Measurements from ENCODE around the gene DNAJC7. TPM values are rescaled to one million over a fixed set of nuclear protein-coding genes. Genes with fewer than 3 reads are reported as not detected.

DNAJC7 gene
- total RNA-seq, 2 donors from 2014 or later = 112 to 116 TPM

- Histone ChIP-seq H3K9me3 (ENCODE audit: control insufficient read depth, low read length) (no peaks in the 10 kb centered on the region), H3K27me3 (ENCODE audit: control insufficient read depth, insufficient read depth, low read length, poor library complexity, severe bottlenecking) (no peaks in the 10 kb centered on the region), H3K27ac (ENCODE audit: low read depth, low read length) (no peak overlapping the region), H3K4me3 (ENCODE audit: low read length) (no peak overlapping the region), H3K36me3 (ENCODE audit: control insufficient read depth, insufficient read depth, low read length) (no peaks in the 10 kb centered on the region), H3K4me1 (ENCODE audit: control insufficient read depth, insufficient read depth, low read length) (peaks cover 7% of the 10 kb centered on the region), H3K9ac (ENCODE audit: extremely low read depth, low read length, poor library complexity, severe bottlenecking) (no peak overlapping the region)
- no peak for TF ChIP-seq CTCF (conservative IDR thresholded peaks at IDR 0.05)
- DNase-seq = no peak
- Mint-ChIP-seq H3K4me3 (no peak overlapping the region), H3K27me3 (ENCODE audit: insufficient read depth) (peaks cover 8% of the 10 kb centered on the region), H3K36me3 (ENCODE audit: low read depth) (no peaks in the 10 kb centered on the region), H3K27ac (no peak overlapping the region), H3K9me3 (no peaks in the 10 kb centered on the region), H3K4me1 (peaks cover 28% of the 10 kb centered on the region)
- 89 to 90% methylated on average over 7 of the region's 7 CpGs for WGBS, 2 experiments (ENCODE audit: insufficient coverage in 1 of 2, insufficient read length in 1 of 2)
These were observed 40.8 kb upstream of the DNAJC7 start for GRCh38 chr17:42058063-42058462.

GRCh38 chr17:42056635-42057034 lies 39.4 kb upstream of the DNAJC7 start:
- Mint-ChIP-seq H3K27me3 (ENCODE audit: insufficient read depth) (peaks cover 19% of the 10 kb centered on the region), H3K9me3 (no peaks in the 10 kb centered on the region), H3K4me3 (no peak overlapping the region), H3K36me3 (ENCODE audit: low read depth) (no peaks in the 10 kb centered on the region), H3K4me1 (peaks cover 25% of the 10 kb centered on the region), H3K27ac (no peak overlapping the region)
- DNase-seq = no peak
- Histone ChIP-seq H3K36me3 (ENCODE audit: control insufficient read depth, insufficient read depth, low read length) (no peaks in the 10 kb centered on the region), H3K4me3 (ENCODE audit: low read length) (no peak overlapping the region), H3K9me3 (ENCODE audit: control insufficient read depth, low read length) (no peaks in the 10 kb centered on the region), H3K9ac (ENCODE audit: extremely low read depth, low read length, poor library complexity, severe bottlenecking) (no peak overlapping the region), H3K27me3 (ENCODE audit: control insufficient read depth, insufficient read depth, low read length, poor library complexity, severe bottlenecking) (no peaks in the 10 kb centered on the region), H3K4me1 (ENCODE audit: control insufficient read depth, insufficient read depth, low read length) (peaks cover 7% of the 10 kb centered on the region), H3K27ac (ENCODE audit: low read depth, low read length) (no peak overlapping the region)
- no peak for TF ChIP-seq CTCF (conservative IDR thresholded peaks at IDR 0.05)
- 89 to 90% methylated on average over 3 of the region's 3 CpGs for WGBS, 2 experiments (ENCODE audit: insufficient coverage in 1 of 2, insufficient read length in 1 of 2)

GRCh38 chr17:42055496-42055895 lies 38.3 kb upstream of the DNAJC7 start:
- peaks cover 26% of the 10 kb centered on the region for H3K27me3 Mint-ChIP-seq (ENCODE audit: insufficient read depth)
- 52 to 80% methylated on average over 1 to 6 of the region's 6 CpGs for WGBS, 2 experiments (ENCODE audit: insufficient coverage in 1 of 2, insufficient read length in 1 of 2)
- H3K4me1 Mint-ChIP-seq = peaks cover 34% of the 10 kb centered on the region
- TF ChIP-seq CTCF (conservative IDR thresholded peaks at IDR 0.05) = no peak
- Histone ChIP-seq H3K4me1 (ENCODE audit: control insufficient read depth, insufficient read depth, low read length) (peaks cover 10% of the 10 kb centered on the region), H3K27ac (ENCODE audit: low read depth, low read length) (no peak overlapping the region), H3K9ac (ENCODE audit: extremely low read depth, low read length, poor library complexity, severe bottlenecking) (no peak overlapping the region), H3K27me3 (ENCODE audit: control insufficient read depth, insufficient read depth, low read length, poor library complexity, severe bottlenecking) (no peaks in the 10 kb centered on the region), H3K9me3 (ENCODE audit: control insufficient read depth, low read length) (no peaks in the 10 kb centered on the region), H3K36me3 (ENCODE audit: control insufficient read depth, insufficient read depth, low read length) (no peaks in the 10 kb centered on the region), H3K4me3 (ENCODE audit: low read length) (no peak overlapping the region)
- H3K9me3 Mint-ChIP-seq = no peaks in the 10 kb centered on the region
- no peaks in the 10 kb centered on the region for H3K36me3 Mint-ChIP-seq (ENCODE audit: low read depth)
- DNase-seq = peak; percentile 78
- H3K27ac Mint-ChIP-seq = no peak overlapping the region
- H3K4me3 Mint-ChIP-seq = peak overlapping the region; percentile 14

Measured in endodermal cell (in vitro differentiated cells).